SK-N-SH (cell line): ENCODE measurements around the gene MN1. TPM values are rescaled to one million over a fixed set of nuclear protein-coding genes. Genes with fewer than 3 reads are reported as not detected.

Experiments
- CTCF ChIA-PET: fragments of 300-600, 350-600 bp; formaldehyde crosslinking; extraction: SDS; loops from one replicate; lab custom pipeline; 2021; lab: Yijun Ruan, JAX
- POLR2A ChIA-PET: fragments of 350-600 bp; sonication (Branson Sonifier 250); formaldehyde crosslinking; extraction: SDS; loops from one replicate; lab custom pipeline; 2020; ENCODE audit warnings: antibody characterized with exemption, inconsistent platforms; lab: Yijun Ruan, JAX
- DNase-seq: peaks from one replicate; pipeline ENCODE4 v3.0.0; 2012
- H2AFZ ChIP-seq: fragments of 200-600 bp; sonication (generic); 2 replicates; pipeline ENCODE4 v1.8.1; 2016; ENCODE audit warnings: antibody characterized with exemption, mild to moderate bottlenecking, low read depth
- H3F3A ChIP-seq: fragments of 200-600 bp; sonication (generic); replicated peaks from 2 replicates; pipeline ENCODE3; 2016; ENCODE audit warnings: antibody characterized with exemption, mild to moderate bottlenecking; ENCODE audit not compliant: insufficient read depth
- H3K27ac ChIP-seq, 2 experiments: fragments of 200-500 bp in 1 of 2; fragments of 200-600 bp in 1 of 2; sonication (Bioruptor generic) in 1 of 2; sonication (generic), shearing (Covaris generic) in 1 of 2; 2 replicates each; pipeline versions ENCODE4 v1.5.1 to v1.6.1; 2014 to 2016; ENCODE audit warnings: low read depth in 2 of 2, inconsistent platforms in 1 of 2, low read length in 1 of 2, mild to moderate bottlenecking in 1 of 2, mixed read lengths in 1 of 2
- H3K27me3 ChIP-seq: fragments of 200-600 bp; sonication (generic), shearing (Covaris generic); 2 replicates; pipeline ENCODE4 v1.6.1; 2016; ENCODE audit warnings: mixed run types; ENCODE audit not compliant: insufficient read depth
- H3K36me3 ChIP-seq, 2 experiments: fragments of 200-500 bp in 1 of 2; fragments of 200-600 bp in 1 of 2; sonication (Bioruptor generic) in 1 of 2; sonication (generic) in 1 of 2; replicated peaks in 1 of 2; 2 replicates each; pipeline versions ENCODE3 to v1.5.1; 2014 to 2016; ENCODE audit warnings: low read length in 1 of 2, mild to moderate bottlenecking in 1 of 2; ENCODE audit not compliant: insufficient read depth in 2 of 2, control insufficient read depth in 1 of 2
- H3K4me1 ChIP-seq, 2 experiments: fragments of 200-500 bp in 1 of 2; fragments of 200-600 bp in 1 of 2; sonication (Bioruptor generic) in 1 of 2; sonication (generic), shearing (Covaris generic) in 1 of 2; 2 replicates each; pipeline versions ENCODE4 v1.5.1 to v1.6.1; 2014 to 2016; ENCODE audit warnings: low read depth in 1 of 2, low read length in 1 of 2, mixed run types in 1 of 2; ENCODE audit not compliant: insufficient read depth in 2 of 2, control insufficient read depth in 1 of 2
- H3K4me2 ChIP-seq: fragments of 200-600 bp; sonication (generic), shearing (Covaris generic); 2 replicates; pipeline ENCODE4 v1.6.1; 2017; ENCODE audit warnings: mixed run types
- H3K4me3 ChIP-seq, 2 experiments: fragments of 200-500 bp in 1 of 2; fragments of 200-600 bp in 1 of 2; sonication (Bioruptor generic) in 1 of 2; sonication (generic), shearing (Covaris generic) in 1 of 2; 2 replicates each; pipeline versions ENCODE4 v1.5.1 to v1.8.1; 2014 to 2016; ENCODE audit warnings: low read depth in 2 of 2, inconsistent platforms in 1 of 2, low read length in 1 of 2, mild to moderate bottlenecking in 1 of 2, mixed read lengths in 1 of 2, moderate library complexity in 1 of 2
- H3K79me2 ChIP-seq: fragments of 200-600 bp; sonication (generic); 2 replicates; pipeline ENCODE4 v1.8.1; 2017; ENCODE audit warnings: mild to moderate bottlenecking; ENCODE audit not compliant: insufficient read depth
- H3K9ac ChIP-seq: fragments of 200-600 bp; sonication (generic); 2 replicates; pipeline ENCODE4 v1.6.1; 2017; ENCODE audit warnings: mixed run types
- H3K9me2 ChIP-seq: fragments of 200-600 bp; sonication (generic); 2 replicates; pipeline ENCODE4 v1.6.1; 2017; ENCODE audit warnings: mixed run types
- H3K9me3 ChIP-seq: fragments of 200-600 bp; sonication (generic); 2 replicates; pipeline ENCODE4 v1.6.1; 2017; ENCODE audit warnings: mixed run types, mild to moderate bottlenecking, moderate library complexity
- H4K20me1 ChIP-seq: fragments of 200-600 bp; sonication (generic); 2 replicates; pipeline ENCODE4 v1.6.1; 2017; ENCODE audit warnings: mild to moderate bottlenecking, mixed run types; ENCODE audit not compliant: insufficient read depth
- CHD2 ChIP-seq: fragments of 150-350 bp; IDR thresholded peaks from 2 replicates; pipeline ENCODE4 v1.6.1; 2018; ENCODE audit warnings: low read length; ENCODE audit not compliant: partially characterized antibody
- ELF1 ChIP-seq: IDR thresholded peaks from 2 replicates; pipeline ENCODE4 v1.4.0; 2012
- EP300 ChIP-seq, 2 experiments: IDR thresholded peaks; 2 replicates each; pipeline versions ENCODE4 v1.4.0 to v1.6.1; 2012; ENCODE audit warnings: borderline replicate concordance in 1 of 2, low read depth in 1 of 2, low read length in 1 of 2
- EZH2phosphoT487 ChIP-seq: fragments of 200-600 bp; sonication (generic); IDR thresholded peaks from 2 replicates; pipeline ENCODE4 v1.6.1; 2017; ENCODE audit warnings: low read depth, mixed run types, mild to moderate bottlenecking, antibody characterized with exemption, moderate library complexity, borderline replicate concordance
- FOSL2 ChIP-seq: IDR thresholded peaks from 2 replicates; pipeline ENCODE4 v1.4.0; 2012; ENCODE audit warnings: low read depth, mild to moderate bottlenecking, moderate library complexity, borderline replicate concordance
- GATA2 ChIP-seq: sonication (generic); formaldehyde crosslinking; IDR thresholded peaks from 2 replicates; pipeline ENCODE4 v1.5.0; 2020; ENCODE audit warnings: mild to moderate bottlenecking, missing genetic modification reagents
- JUND ChIP-seq: IDR thresholded peaks from 2 replicates; pipeline ENCODE4 v1.4.0; 2012
- MEF2A ChIP-seq: IDR thresholded peaks from 2 replicates; pipeline ENCODE4 v1.4.0; 2012; ENCODE audit warnings: low read depth, borderline replicate concordance
- MXI1 ChIP-seq: IDR thresholded peaks from 2 replicates; pipeline ENCODE4 v1.6.1; 2012; ENCODE audit warnings: mild to moderate bottlenecking, low read depth, low read length, improper control_type of control experiment
- NRF1 ChIP-seq: IDR thresholded peaks from 2 replicates; pipeline ENCODE4 v1.6.1; 2012; ENCODE audit warnings: low read depth, mild to moderate bottlenecking, low read length
- POLR2AphosphoS5 ChIP-seq: IDR thresholded peaks from 2 replicates; pipeline ENCODE4 v1.6.1; 2012; ENCODE audit warnings: low read depth, low read length
- RAD21 ChIP-seq: IDR thresholded peaks from 2 replicates; pipeline ENCODE4 v1.6.1; 2012; ENCODE audit warnings: mild to moderate bottlenecking, low read length
- RCOR1 ChIP-seq: fragments of 150-350 bp; IDR thresholded peaks from 2 replicates; pipeline ENCODE4 v1.6.1; 2017; ENCODE audit warnings: antibody characterized with exemption, low read length
- RXRA ChIP-seq: IDR thresholded peaks from 2 replicates; pipeline ENCODE4 v1.4.0; 2012; ENCODE audit warnings: low read depth, mild to moderate bottlenecking, borderline replicate concordance
- SMC3 ChIP-seq: IDR thresholded peaks from 2 replicates; pipeline ENCODE4 v1.6.1; 2012; ENCODE audit warnings: low read depth, low read length, improper control_type of control experiment
- TCF12 ChIP-seq: IDR thresholded peaks from 2 replicates; pipeline ENCODE4 v1.4.0; 2012
- TEAD4 ChIP-seq: IDR thresholded peaks from 2 replicates; pipeline ENCODE4 v1.4.0; 2012; ENCODE audit warnings: mild to moderate bottlenecking, borderline replicate concordance; ENCODE audit not compliant: insufficient read depth
- YY1 ChIP-seq: IDR thresholded peaks from 2 replicates; pipeline ENCODE4 v1.4.0; 2012; ENCODE audit warnings: low read depth, mild to moderate bottlenecking
- WGBS: methylation state at CpG from one replicate; pipeline ENCODE4 v1.1.6; 2017; ENCODE audit warnings: low lambda C conversion rate; 5-methylcytosine and 5-hydroxymethylcytosine counted together
- polyA plus RNA-seq, 3 experiments: library from polyadenylated mRNA; depleted of rRNA; stranded (reverse); fragments of >200 nt; gene quantifications; 2 replicates each; pipeline ENCODE4 v1.2.3, GENCODE V29; 2012
- TF ChIP-seq, protein P1 (sequence below): IDR thresholded peaks from 2 replicates; pipeline ENCODE4 v1.4.0; 2012; ENCODE audit warnings: low read depth, borderline replicate concordance
- TF ChIP-seq, protein P2 (sequence below): IDR thresholded peaks from 2 replicates; pipeline ENCODE4 v1.4.0; 2012; ENCODE audit warnings: low read depth, borderline replicate concordance
- TF ChIP-seq, protein P3 (sequence below): IDR thresholded peaks from 2 replicates; pipeline ENCODE4 v1.4.0; 2012; ENCODE audit warnings: low read depth
- TF ChIP-seq, protein P4 (sequence below): IDR thresholded peaks from 2 replicates; pipeline ENCODE4; 2012

The MN1 gene
- polyA plus RNA-seq, 1 of the 3 experiments (the other 2 are of a cell fraction) = 0.20 TPM

DNA sequence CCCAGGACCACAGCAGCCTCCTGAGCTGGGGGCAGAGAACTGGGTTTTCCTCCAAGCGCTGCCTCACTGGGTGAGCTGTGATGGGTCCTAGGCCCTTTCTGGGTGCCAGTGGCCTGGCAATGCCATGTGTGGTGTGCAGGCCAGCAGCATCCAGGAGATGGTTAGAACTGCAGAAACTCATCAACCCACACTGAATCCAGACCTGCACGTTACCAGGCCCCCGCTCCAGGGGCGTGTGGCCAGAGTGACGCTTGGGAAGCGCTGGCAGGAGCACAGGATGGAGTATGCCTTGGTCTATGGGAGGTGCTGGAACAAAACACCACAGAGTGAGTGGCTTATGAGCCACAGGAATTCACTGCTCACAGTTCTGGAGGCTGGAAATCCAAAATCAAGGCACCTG lies 97.0 kb downstream of the MN1 start:
- 73% methylated on average over 5 of the region's 6 CpGs for WGBS
- H3K36me3 ChIP-seq = no peaks in the 10 kb centered on the region
- H3K27ac ChIP-seq = no peak overlapping the region
- no peaks in the 10 kb centered on the region for H3K9me3 ChIP-seq
- no peaks in the 10 kb centered on the region; the same call in 1 of the 2 replicates for H3K27me3 ChIP-seq
- H3K4me3 ChIP-seq = no peak overlapping the region
- no peak overlapping the region for H2AFZ ChIP-seq
- ChIA-PET CTCF (no interaction called here), POLR2A (no interaction called here)
- no peak overlapping the region for H3K9ac ChIP-seq
- H3K79me2 ChIP-seq = no peaks in the 10 kb centered on the region
- H4K20me1 ChIP-seq = no peaks in the 10 kb centered on the region
- H3K4me1 ChIP-seq = no peaks in the 10 kb centered on the region
- TF ChIP-seq JUND = no peak
- no peak for TF ChIP-seq MEF2A
- TF ChIP-seq NRF1 = no peak
- no peak for TF ChIP-seq RAD21
- TF ChIP-seq RXRA = no peak
- TF ChIP-seq MXI1 = no peak
- TF ChIP-seq, protein P1, sequence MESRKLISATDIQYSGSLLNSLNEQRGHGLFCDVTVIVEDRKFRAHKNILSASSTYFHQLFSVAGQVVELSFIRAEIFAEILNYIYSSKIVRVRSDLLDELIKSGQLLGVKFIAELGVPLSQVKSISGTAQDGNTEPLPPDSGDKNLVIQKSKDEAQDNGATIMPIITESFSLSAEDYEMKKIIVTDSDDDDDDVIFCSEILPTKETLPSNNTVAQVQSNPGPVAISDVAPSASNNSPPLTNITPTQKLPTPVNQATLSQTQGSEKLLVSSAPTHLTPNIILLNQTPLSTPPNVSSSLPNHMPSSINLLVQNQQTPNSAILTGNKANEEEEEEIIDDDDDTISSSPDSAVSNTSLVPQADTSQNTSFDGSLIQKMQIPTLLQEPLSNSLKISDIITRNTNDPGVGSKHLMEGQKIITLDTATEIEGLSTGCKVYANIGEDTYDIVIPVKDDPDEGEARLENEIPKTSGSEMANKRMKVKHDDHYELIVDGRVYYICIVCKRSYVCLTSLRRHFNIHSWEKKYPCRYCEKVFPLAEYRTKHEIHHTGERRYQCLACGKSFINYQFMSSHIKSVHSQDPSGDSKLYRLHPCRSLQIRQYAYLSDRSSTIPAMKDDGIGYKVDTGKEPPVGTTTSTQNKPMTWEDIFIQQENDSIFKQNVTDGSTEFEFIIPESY = no peak
- no peak for TF ChIP-seq TEAD4
- no peak for TF ChIP-seq EZH2phosphoT487
- no peak for TF ChIP-seq SMC3
- no peak for TF ChIP-seq POLR2AphosphoS5
- TF ChIP-seq, protein P2, sequence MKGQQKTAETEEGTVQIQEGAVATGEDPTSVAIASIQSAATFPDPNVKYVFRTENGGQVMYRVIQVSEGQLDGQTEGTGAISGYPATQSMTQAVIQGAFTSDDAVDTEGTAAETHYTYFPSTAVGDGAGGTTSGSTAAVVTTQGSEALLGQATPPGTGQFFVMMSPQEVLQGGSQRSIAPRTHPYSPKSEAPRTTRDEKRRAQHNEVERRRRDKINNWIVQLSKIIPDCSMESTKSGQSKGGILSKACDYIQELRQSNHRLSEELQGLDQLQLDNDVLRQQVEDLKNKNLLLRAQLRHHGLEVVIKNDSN = no peak
- DNase-seq = no peak
- no peak overlapping the region for H3K4me2 ChIP-seq
- no peaks in the 10 kb centered on the region for H3K9me2 ChIP-seq
- no peaks in the 10 kb centered on the region for H3F3A ChIP-seq

DNA sequence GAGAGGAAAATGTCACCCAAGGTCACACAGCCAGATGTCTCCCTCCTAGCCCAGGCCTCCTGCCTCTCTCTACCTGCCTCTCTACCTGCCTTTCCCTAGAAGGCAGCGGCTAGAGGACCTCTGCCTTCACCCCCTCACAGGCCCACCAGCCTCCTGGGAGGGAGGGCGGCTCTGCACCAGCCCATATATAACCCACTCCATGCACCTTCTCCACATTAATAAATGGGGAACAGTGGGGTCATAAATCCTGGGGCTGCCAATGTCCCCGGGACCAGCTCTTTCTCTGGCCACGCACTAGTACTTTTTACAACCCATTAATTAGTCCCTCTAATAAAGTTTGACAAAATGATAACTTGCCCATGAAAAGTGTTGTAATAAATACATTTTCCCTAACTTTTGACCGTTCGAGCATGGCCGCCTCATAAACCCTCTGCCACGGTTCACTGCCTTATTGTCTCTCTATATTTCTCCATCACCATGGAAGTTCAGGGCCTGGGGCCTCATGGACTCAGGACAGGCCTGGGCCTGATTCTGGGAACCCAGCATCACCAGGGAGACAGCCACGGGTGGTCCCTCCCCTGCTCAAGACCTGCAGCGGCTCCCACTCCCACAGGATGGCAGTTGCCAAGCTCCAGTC lies 102.1 kb downstream of the MN1 start:
- POLR2A ChIA-PET = no interaction called here
- WGBS = 68% methylated on average over 10 of the region's 10 CpGs
- no peak for TF ChIP-seq RXRA
- TF ChIP-seq, protein P1 = no peak
- no peak for TF ChIP-seq TCF12
- TF ChIP-seq, protein P3, sequence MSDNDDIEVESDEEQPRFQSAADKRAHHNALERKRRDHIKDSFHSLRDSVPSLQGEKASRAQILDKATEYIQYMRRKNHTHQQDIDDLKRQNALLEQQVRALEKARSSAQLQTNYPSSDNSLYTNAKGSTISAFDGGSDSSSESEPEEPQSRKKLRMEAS = no peak
- TF ChIP-seq, protein P4, sequence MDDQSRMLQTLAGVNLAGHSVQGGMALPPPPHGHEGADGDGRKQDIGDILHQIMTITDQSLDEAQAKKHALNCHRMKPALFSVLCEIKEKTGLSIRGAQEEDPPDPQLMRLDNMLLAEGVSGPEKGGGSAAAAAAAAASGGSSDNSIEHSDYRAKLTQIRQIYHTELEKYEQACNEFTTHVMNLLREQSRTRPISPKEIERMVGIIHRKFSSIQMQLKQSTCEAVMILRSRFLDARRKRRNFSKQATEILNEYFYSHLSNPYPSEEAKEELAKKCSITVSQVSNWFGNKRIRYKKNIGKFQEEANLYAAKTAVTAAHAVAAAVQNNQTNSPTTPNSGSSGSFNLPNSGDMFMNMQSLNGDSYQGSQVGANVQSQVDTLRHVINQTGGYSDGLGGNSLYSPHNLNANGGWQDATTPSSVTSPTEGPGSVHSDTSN = no peak
- TF ChIP-seq FOSL2 = no peak
- TF ChIP-seq ELF1 = no peak
- TF ChIP-seq RAD21 = no peak
- no peak for TF ChIP-seq JUND
- no peak for TF ChIP-seq GATA2 (CRISPR knock-in tag)
- TF ChIP-seq EZH2phosphoT487 = no peak
- no peak for TF ChIP-seq EP300 (IDR thresholded peaks at IDR 0.05; ENCODE audit: borderline replicate concordance in 1 of 2, low read depth in 1 of 2, low read length in 1 of 2)
- TF ChIP-seq RCOR1 = no peak
- TF ChIP-seq YY1 = no peak
- TF ChIP-seq CHD2 = no peak
- no peak for TF ChIP-seq MEF2A
- Histone ChIP-seq H3K27me3 (peaks cover 9% of the 10 kb centered on the region; the same call in 1 of the 2 replicates), H3K9me2 (no peaks in the 10 kb centered on the region), H4K20me1 (no peaks in the 10 kb centered on the region), H3K4me1 (no peaks in the 10 kb centered on the region), H3K27ac (no peak overlapping the region), H3K4me3 (no peak overlapping the region), H3K9me3 (no peaks in the 10 kb centered on the region), H3K79me2 (no peaks in the 10 kb centered on the region), H3K4me2 (no peak overlapping the region), H3K9ac (no peak overlapping the region), H3F3A (no peaks in the 10 kb centered on the region), H3K36me3 (no peaks in the 10 kb centered on the region), H2AFZ (no peak overlapping the region)
- CTCF ChIA-PET = interaction anchor here (0.6 kb wide), 1 partner anchor 1702 kb away, joined by 3 read pairs; no protein-coding TSS in a partner anchor
- peak; percentile 36 for DNase-seq
